GM12865 (cell line): Measurements from ENCODE around the gene SLC22A17.
A peak's percentile ranks its signal among the peaks of the same experiment; 100 is the strongest.
"Not testable (repeated sequence)": the region's sequence is repeated elsewhere in the genome, so short reads cannot be mapped to it uniquely, and the experiment has no call there.

Experiments
- DNase-seq: peaks from one replicate; pipeline ENCODE4 v3.0.0; 2010; ENCODE audit warnings: low read depth
- H3K4me3 ChIP-seq: 2 replicates; pipeline ENCODE4 v1.5.1; 2011; ENCODE audit warnings: mild to moderate bottlenecking, low read depth, low read length, control low read depth
- TF ChIP-seq, protein P1 (sequence below): IDR thresholded peaks from 2 replicates; pipeline ENCODE4 v1.5.1; 2011; ENCODE audit warnings: low read length, control low read depth, low read depth, inconsistent platforms; ENCODE audit not compliant: insufficient read depth; ENCODE audit errors: missing control alignments

SLC22A17 gene

GRCh38 chr14:23339506-23340268 lies 13.0 kb downstream of the SLC22A17 start:
- TF ChIP-seq, protein P1, sequence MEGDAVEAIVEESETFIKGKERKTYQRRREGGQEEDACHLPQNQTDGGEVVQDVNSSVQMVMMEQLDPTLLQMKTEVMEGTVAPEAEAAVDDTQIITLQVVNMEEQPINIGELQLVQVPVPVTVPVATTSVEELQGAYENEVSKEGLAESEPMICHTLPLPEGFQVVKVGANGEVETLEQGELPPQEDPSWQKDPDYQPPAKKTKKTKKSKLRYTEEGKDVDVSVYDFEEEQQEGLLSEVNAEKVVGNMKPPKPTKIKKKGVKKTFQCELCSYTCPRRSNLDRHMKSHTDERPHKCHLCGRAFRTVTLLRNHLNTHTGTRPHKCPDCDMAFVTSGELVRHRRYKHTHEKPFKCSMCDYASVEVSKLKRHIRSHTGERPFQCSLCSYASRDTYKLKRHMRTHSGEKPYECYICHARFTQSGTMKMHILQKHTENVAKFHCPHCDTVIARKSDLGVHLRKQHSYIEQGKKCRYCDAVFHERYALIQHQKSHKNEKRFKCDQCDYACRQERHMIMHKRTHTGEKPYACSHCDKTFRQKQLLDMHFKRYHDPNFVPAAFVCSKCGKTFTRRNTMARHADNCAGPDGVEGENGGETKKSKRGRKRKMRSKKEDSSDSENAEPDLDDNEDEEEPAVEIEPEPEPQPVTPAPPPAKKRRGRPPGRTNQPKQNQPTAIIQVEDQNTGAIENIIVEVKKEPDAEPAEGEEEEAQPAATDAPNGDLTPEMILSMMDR, result no peak
- H3K4me3 ChIP-seq, result no peak overlapping the region
- DNase-seq, result no peak

DNA sequence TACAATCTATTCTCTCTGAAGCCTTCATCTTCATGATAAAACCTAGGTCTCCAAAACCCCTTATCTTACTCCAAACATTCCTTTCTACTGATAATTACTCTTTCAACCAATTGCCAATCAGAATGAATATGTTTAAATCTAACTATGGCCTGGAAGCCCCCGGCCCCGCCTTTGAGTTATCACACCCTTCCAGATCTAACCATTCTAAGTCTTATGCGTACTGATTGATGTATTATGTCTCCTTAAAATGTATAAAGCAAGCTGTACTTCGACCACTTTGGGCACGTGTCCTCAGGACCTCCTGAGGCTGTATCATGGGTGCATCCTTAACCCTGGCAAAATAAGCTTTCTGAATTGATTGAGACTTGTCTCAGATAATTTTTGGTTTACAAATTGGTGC lies 17.1 kb downstream of the SLC22A17 start:
- TF ChIP-seq, protein P1, result no peak
- no peak overlapping the region for H3K4me3 ChIP-seq
- DNase-seq, result no peak

GRCh38 chr14:23327947-23328744 lies 24.5 kb downstream of the SLC22A17 start:
- H3K4me3 ChIP-seq, result no peak overlapping the region
- peak; percentile 83 for DNase-seq
- TF ChIP-seq, protein P1, result peak; percentile 84

DNA sequence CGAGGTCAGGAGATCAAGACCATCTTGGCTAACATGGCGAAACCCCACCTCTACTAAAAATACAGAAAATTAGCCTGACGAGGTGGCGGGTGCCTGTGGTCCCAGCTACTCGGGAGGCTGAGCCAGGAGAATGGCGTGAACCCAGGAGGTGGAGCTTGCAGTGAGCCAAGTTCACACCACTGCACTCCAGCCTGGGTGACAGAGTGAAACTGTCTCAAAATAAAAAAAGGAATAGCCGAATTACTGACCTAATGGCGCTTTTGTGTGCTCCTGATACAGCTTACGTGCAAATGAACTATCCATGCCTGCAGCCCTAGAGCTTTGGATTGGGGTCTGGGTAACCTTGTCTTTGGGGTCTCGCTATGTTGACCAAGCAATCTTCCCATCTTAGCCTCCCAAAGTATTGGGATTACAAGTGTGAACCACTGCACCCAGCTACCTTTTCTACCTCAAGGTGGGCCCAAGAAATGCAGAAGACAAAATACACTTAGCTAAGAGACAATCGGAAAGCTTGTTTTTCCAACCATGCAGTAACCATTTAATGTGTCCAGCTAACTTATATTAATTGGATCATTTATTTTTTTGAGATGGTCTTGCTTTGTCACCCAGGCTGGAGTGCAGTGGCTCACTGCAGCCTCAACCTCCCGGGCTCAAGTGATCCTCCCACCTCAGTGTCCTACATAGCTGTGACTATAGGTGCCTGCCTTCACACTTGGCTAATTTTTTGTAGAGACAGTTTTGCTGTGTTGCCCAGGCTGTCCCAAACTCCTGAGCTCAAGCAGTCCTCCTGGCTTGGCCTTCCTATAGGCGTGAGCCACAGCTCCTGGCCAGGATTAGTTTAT lies 26.0 kb downstream of the SLC22A17 start:
- no peak for DNase-seq
- TF ChIP-seq, protein P1, result no peak
- H3K4me3 ChIP-seq, result no peak overlapping the region

DNA sequence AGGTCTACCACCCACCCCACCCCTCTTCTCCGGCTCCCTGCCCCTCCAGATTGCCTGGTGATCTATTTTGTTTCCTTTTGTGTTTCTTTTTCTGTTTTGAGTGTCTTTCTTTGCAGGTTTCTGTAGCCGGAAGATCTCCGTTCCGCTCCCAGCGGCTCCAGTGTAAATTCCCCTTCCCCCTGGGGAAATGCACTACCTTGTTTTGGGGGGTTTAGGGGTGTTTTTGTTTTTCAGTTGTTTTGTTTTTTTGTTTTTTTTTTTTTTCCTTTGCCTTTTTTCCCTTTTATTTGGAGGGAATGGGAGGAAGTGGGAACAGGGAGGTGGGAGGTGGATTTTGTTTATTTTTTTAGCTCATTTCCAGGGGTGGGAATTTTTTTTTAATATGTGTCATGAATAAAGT lies 26.9 kb downstream of the SLC22A17 start:
- not testable (repeated sequence) for H3K4me3 ChIP-seq, DNase-seq

- DNase-seq, result no peak
- H3K4me3 ChIP-seq, result no peak overlapping the region
- TF ChIP-seq, protein P1, result no peak
These were observed 27.7 kb downstream of the SLC22A17 start for GRCh38 chr14:23324993-23325392.

- DNase-seq, result no peak
- TF ChIP-seq, protein P1, result no peak
- no peak overlapping the region for H3K4me3 ChIP-seq
These were observed 28.2 kb downstream of the SLC22A17 start for GRCh38 chr14:23324455-23324846.
